ENCODE measurements around the gene RNF183. TPM values are rescaled to one million over a fixed set of nuclear protein-coding genes. Genes with fewer than 3 reads are reported as not detected.
"Not testable (repeated sequence)": the region's sequence is repeated elsewhere in the genome, so short reads cannot be mapped to it uniquely, and the experiment has no call there.

Gene RNF183
- polyA plus RNA-seq, 3 donors: not detected

- no peaks in the 10 kb centered on the region for H3K27me3 Mint-ChIP-seq (ENCODE audit: low read depth in 3 of 3)
- 100% methylated on average over 2 of the region's 2 CpGs for WGBS (ENCODE audit: insufficient coverage)
- Histone ChIP-seq H3K4me3 (replicated peaks in 1 of 3; ENCODE audit: low read depth in 2 of 3, low read length in 3 of 3) (no peak overlapping the region), H3K4me2 (replicated peaks; ENCODE audit: extremely low read depth, low read length, poor library complexity, severe bottlenecking) (no peak overlapping the region), H3K27me3 (ENCODE audit: control insufficient read depth in 2 of 2, insufficient read depth in 2 of 2, low read length in 2 of 2) (no peaks in the 10 kb centered on the region), H4K20me1 (ENCODE audit: insufficient read depth, low read length) (peaks cover 12% of the 10 kb centered on the region), H3K4me1 (ENCODE audit: control insufficient read depth in 1 of 2, insufficient read depth in 2 of 2, low read length in 2 of 2) (peaks cover 11 to 18% of the 10 kb centered on the region in 2 donors), H2AFZ (ENCODE audit: insufficient read depth, low read depth, low read length, poor library complexity, severe bottlenecking) (no peak overlapping the region), H3K9me3 (replicated peaks in 1 of 2; ENCODE audit: control insufficient read depth in 1 of 2, insufficient read depth in 1 of 2, low read length in 2 of 2) (peaks cover 0 to 6% of the 10 kb centered on the region in 2 donors), H3K36me3 (replicated peaks in 1 of 2; ENCODE audit: control insufficient read depth in 1 of 2, insufficient read depth in 2 of 2, low read length in 2 of 2) (peaks cover 0 to 2% of the 10 kb centered on the region in 2 donors), H3K9ac (ENCODE audit: insufficient read depth, low read length, poor library complexity, severe bottlenecking) (no peak overlapping the region), H3K27ac (ENCODE audit: low read depth in 1 of 2, low read length in 2 of 2) (no peak overlapping the region), H3K79me2 (ENCODE audit: insufficient read depth, low read length) (peaks cover 12% of the 10 kb centered on the region)
- no peak overlapping the region for H3K27ac Mint-ChIP-seq
- peaks cover 0 to 8% (median 0%) of the 10 kb centered on the region in 7 donors for H3K9me3 Mint-ChIP-seq
- intact Hi-C loops (cut with micrococcal nuclease): no loop called here
- peaks cover 7 to 31% of the 10 kb centered on the region in 2 donors for H3K36me3 Mint-ChIP-seq
- TF ChIP-seq CTCF (IDR thresholded peaks at IDR 0.05): no peak
- H3K4me1 Mint-ChIP-seq: peaks cover 16% of the 10 kb centered on the region
- DNase-seq: no peak
- no peak overlapping the region for H3K4me3 Mint-ChIP-seq
These were observed 52.4 kb downstream of the RNF183 start for GRCh38 chr9:113250807-113251206.

DNA sequence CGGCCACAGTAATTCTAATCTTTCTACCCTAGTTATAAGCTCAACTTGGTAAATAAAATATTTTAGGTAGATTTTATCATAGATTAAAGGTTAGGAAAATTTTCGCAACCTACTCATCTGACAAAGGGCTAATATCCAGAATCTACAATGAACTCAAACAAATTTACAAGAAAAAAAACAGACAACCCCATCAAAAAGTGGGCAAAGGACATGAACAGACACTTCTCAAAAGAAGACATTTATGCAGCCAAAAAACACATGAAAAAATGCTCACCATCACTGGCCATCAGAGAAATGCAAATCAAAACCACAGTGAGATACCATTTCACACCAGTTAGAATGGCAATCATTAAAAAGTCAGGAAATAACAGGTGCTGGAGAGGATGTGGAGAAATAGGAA, 53.5 kb downstream of the RNF183 start:
- H3K9me3 Mint-ChIP-seq; H3K9me3 ChIP-seq (replicated peaks in 1 of 2; ENCODE audit: control insufficient read depth in 1 of 2, insufficient read depth in 1 of 2, low read length in 2 of 2); H3K4me3 ChIP-seq (replicated peaks in 1 of 3; ENCODE audit: low read depth in 2 of 3, low read length in 3 of 3); H3K4me2 ChIP-seq (replicated peaks; ENCODE audit: extremely low read depth, low read length, poor library complexity, severe bottlenecking); H3K27me3 Mint-ChIP-seq (ENCODE audit: low read depth in 3 of 3); H3K27ac ChIP-seq (ENCODE audit: low read depth in 1 of 2, low read length in 2 of 2); H3K27me3 ChIP-seq (ENCODE audit: control insufficient read depth in 2 of 2, insufficient read depth in 2 of 2, low read length in 2 of 2); H3K4me3 Mint-ChIP-seq; H3K4me1 Mint-ChIP-seq; H3K9ac ChIP-seq (ENCODE audit: insufficient read depth, low read length, poor library complexity, severe bottlenecking); DNase-seq; H3K4me1 ChIP-seq (ENCODE audit: control insufficient read depth in 1 of 2, insufficient read depth in 2 of 2, low read length in 2 of 2); intact Hi-C loops (cut with micrococcal nuclease); H3K27ac Mint-ChIP-seq; H2AFZ ChIP-seq (ENCODE audit: insufficient read depth, low read depth, low read length, poor library complexity, severe bottlenecking); H3K36me3 ChIP-seq (replicated peaks in 1 of 2; ENCODE audit: control insufficient read depth in 1 of 2, insufficient read depth in 2 of 2, low read length in 2 of 2): not testable (repeated sequence)
- peaks cover 21% of the 10 kb centered on the region for H4K20me1 ChIP-seq (ENCODE audit: insufficient read depth, low read length)
- peaks cover 7 to 32% of the 10 kb centered on the region in 2 donors for H3K36me3 Mint-ChIP-seq
- H3K79me2 ChIP-seq (ENCODE audit: insufficient read depth, low read length): peaks cover 17% of the 10 kb centered on the region
- no CpG with 5 or more reads among the region's 2 CpGs for WGBS (ENCODE audit: insufficient coverage)
